IPS-18c (cell line): ENCODE results near the gene ATG4C.

Experiments used
- H3K4me3 ChIP-seq: 2 replicates; pipeline ENCODE4 v1.7.0; 2013; ENCODE audit warnings: low read depth, mild to moderate bottlenecking, low read length, moderate library complexity; ENCODE audit not compliant: insufficient read depth
- H3K9me3 ChIP-seq: one replicate; pipeline ENCODE4 v1.6.1; 2013; ENCODE audit warnings: mild to moderate bottlenecking, low read length, moderate library complexity; ENCODE audit not compliant: control insufficient read depth, insufficient read depth

Gene ATG4C

GRCh38 chr1:62879962-62880361 is 96.0 kb downstream of the ATG4C start:
- no peak overlapping the region for H3K4me3 ChIP-seq
- H3K9me3 ChIP-seq: no peaks in the 10 kb centered on the region

- Histone ChIP-seq H3K4me3 (no peak overlapping the region), H3K9me3 (no peaks in the 10 kb centered on the region)
Observed at GRCh38 chr1:62882201-62883104, 98.5 kb downstream of the ATG4C start.

GRCh38 chr1:62884156-62884740 is 100.3 kb downstream of the ATG4C start:
- Histone ChIP-seq H3K4me3 (no peak overlapping the region), H3K9me3 (no peaks in the 10 kb centered on the region)

GRCh38 chr1:62887799-62888507 is 104.0 kb downstream of the ATG4C start:
- no peaks in the 10 kb centered on the region for H3K9me3 ChIP-seq
- H3K4me3 ChIP-seq: no peak overlapping the region

GRCh38 chr1:62891956-62892562 is 108.1 kb downstream of the ATG4C start:
- H3K9me3 ChIP-seq: no peaks in the 10 kb centered on the region
- no peak overlapping the region for H3K4me3 ChIP-seq

- Histone ChIP-seq H3K9me3 (no peaks in the 10 kb centered on the region), H3K4me3 (no peak overlapping the region)
Observed at GRCh38 chr1:62897788-62898187, 113.9 kb downstream of the ATG4C start.

- Histone ChIP-seq H3K4me3 (no peak overlapping the region), H3K9me3 (no peaks in the 10 kb centered on the region)
Observed at GRCh38 chr1:62900566-62900965, 116.6 kb downstream of the ATG4C start.

- Histone ChIP-seq H3K4me3 (no peak overlapping the region), H3K9me3 (no peaks in the 10 kb centered on the region)
Observed at GRCh38 chr1:62901650-62902049, 117.7 kb downstream of the ATG4C start.

- Histone ChIP-seq H3K4me3 (no peak overlapping the region), H3K9me3 (no peaks in the 10 kb centered on the region)
Observed at GRCh38 chr1:62903522-62903921, 119.6 kb downstream of the ATG4C start.

GRCh38 chr1:62903982-62904855 is 120.3 kb downstream of the ATG4C start:
- Histone ChIP-seq H3K9me3 (no peaks in the 10 kb centered on the region), H3K4me3 (no peak overlapping the region)

- no peak overlapping the region for H3K4me3 ChIP-seq
- no peaks in the 10 kb centered on the region for H3K9me3 ChIP-seq
Observed at GRCh38 chr1:62904856-62905225, 120.9 kb downstream of the ATG4C start.

- Histone ChIP-seq H3K4me3 (no peak overlapping the region), H3K9me3 (no peaks in the 10 kb centered on the region)
Observed at GRCh38 chr1:62905309-62905708, 121.4 kb downstream of the ATG4C start.

GRCh38 chr1:62905872-62906271 is 121.9 kb downstream of the ATG4C start:
- Histone ChIP-seq H3K9me3 (no peaks in the 10 kb centered on the region), H3K4me3 (no peak overlapping the region)

GRCh38 chr1:62906428-62906886 is 122.5 kb downstream of the ATG4C start:
- Histone ChIP-seq H3K9me3 (no peaks in the 10 kb centered on the region), H3K4me3 (no peak overlapping the region)

- Histone ChIP-seq H3K9me3 (no peaks in the 10 kb centered on the region), H3K4me3 (no peak overlapping the region)
Observed at GRCh38 chr1:62908168-62908695, 124.3 kb downstream of the ATG4C start.

GRCh38 chr1:62912028-62912638 is 128.2 kb downstream of the ATG4C start:
- Histone ChIP-seq H3K4me3 (no peak overlapping the region), H3K9me3 (no peaks in the 10 kb centered on the region)
